Neural progenitor cell (in vitro differentiated cells): ENCODE data around the gene CSK. TPM values are rescaled to one million over a fixed set of nuclear protein-coding genes. Genes with fewer than 3 reads are reported as not detected.

Experiments
- DNase-seq: peaks from one replicate; pipeline ENCODE4 v3.0.0-alpha.2; 2016; ENCODE audit warnings: low spot score
- H2AFZ ChIP-seq: fragments of 200-600 bp; sonication (generic); replicated peaks from 2 replicates; pipeline ENCODE4 v1.6.1; 2016; ENCODE audit warnings: antibody characterized with exemption
- H3F3A ChIP-seq: fragments of 200-600 bp; sonication (generic); 2 replicates; pipeline ENCODE4 v1.6.1; 2016; ENCODE audit warnings: antibody characterized with exemption, low read depth
- H3K27ac ChIP-seq: fragments of 200-600 bp; sonication (generic); 2 replicates; pipeline ENCODE4 v1.5.1; 2016; ENCODE audit warnings: mild to moderate bottlenecking
- H3K27me3 ChIP-seq: fragments of 200-600 bp; sonication (generic); 2 replicates; pipeline ENCODE4 v1.6.1; 2016; ENCODE audit warnings: mild to moderate bottlenecking, moderate library complexity
- H3K36me3 ChIP-seq: fragments of 200-600 bp; sonication (generic); 2 replicates; pipeline ENCODE4 v1.5.1; 2016
- H3K4me1 ChIP-seq: fragments of 200-600 bp; sonication (generic); 2 replicates; pipeline ENCODE4 v1.6.1; 2016; ENCODE audit warnings: mixed run types
- H3K4me2 ChIP-seq: fragments of 200-600 bp; sonication (generic); 2 replicates; pipeline ENCODE4 v1.6.1; 2016
- H3K4me3 ChIP-seq: fragments of 200-600 bp; sonication (generic); 2 replicates; pipeline ENCODE4 v1.5.1; 2016
- H3K79me2 ChIP-seq: fragments of 200-600 bp; sonication (generic); 2 replicates; pipeline ENCODE4 v1.6.1; 2016; ENCODE audit warnings: low read depth
- H3K9ac ChIP-seq: fragments of 200-600 bp; sonication (generic); 2 replicates; pipeline ENCODE4 v1.6.1; 2016
- H3K9me3 ChIP-seq: fragments of 200-600 bp; sonication (generic); 2 replicates; pipeline ENCODE4 v1.5.1; 2016; ENCODE audit warnings: low read depth
- H4K20me1 ChIP-seq: fragments of 200-600 bp; sonication (generic); 2 replicates; pipeline ENCODE4 v1.6.1; 2016; ENCODE audit warnings: low read depth
- H3K27ac Mint-ChIP-seq: 3 replicates; pipeline ENCODE4 v1.8.0; 2021; ENCODE audit warnings: mixed read lengths
- H3K27me3 Mint-ChIP-seq: 2 replicates; pipeline ENCODE4 v1.8.0; 2022; ENCODE audit warnings: low read depth, mild to moderate bottlenecking, inconsistent platforms, moderate library complexity, mixed read lengths; ENCODE audit not compliant: insufficient read depth
- H3K36me3 Mint-ChIP-seq: 3 replicates; pipeline ENCODE4 v1.8.0; 2021; ENCODE audit warnings: mixed read lengths
- H3K4me1 Mint-ChIP-seq: 3 replicates; pipeline ENCODE4 v1.8.0; 2021; ENCODE audit warnings: mixed read lengths
- H3K4me3 Mint-ChIP-seq: 3 replicates; pipeline ENCODE4 v1.8.0; 2021; ENCODE audit warnings: mild to moderate bottlenecking, moderate library complexity, mixed read lengths
- H3K9me3 Mint-ChIP-seq: 3 replicates; pipeline ENCODE4 v1.8.0; 2020; ENCODE audit warnings: mixed read lengths
- CTCF ChIP-seq: fragments of 200-600 bp; sonication (generic); IDR thresholded peaks from 2 replicates; pipeline ENCODE4 v1.5.1; 2017; ENCODE audit warnings: antibody characterized with exemption, mild to moderate bottlenecking
- EZH2 ChIP-seq: fragments of 200-600 bp; sonication (generic); IDR thresholded peaks from 2 replicates; pipeline ENCODE4 v1.6.1; 2017; ENCODE audit warnings: antibody characterized with exemption, mild to moderate bottlenecking, moderate library complexity
- EZH2phosphoT487 ChIP-seq: fragments of 200-600 bp; sonication (generic); IDR thresholded peaks from 2 replicates; pipeline ENCODE4 v1.6.1; 2017; ENCODE audit warnings: antibody characterized with exemption
- total RNA-seq: library from RNA; depleted of rRNA; stranded (reverse); fragments of >200 nt; gene quantifications from 2 replicates; pipeline ENCODE4 v1.2.3, GENCODE V29; 2015; ENCODE audit warnings: low replicate concordance

Gene CSK
- total RNA-seq, 1 donor from 2014 or later: 18.3 TPM

- TF ChIP-seq EZH2: no peak
- TF ChIP-seq CTCF: no peak
- TF ChIP-seq EZH2phosphoT487: no peak
- no peak overlapping the region for H3K27ac Mint-ChIP-seq
- H3K36me3 Mint-ChIP-seq: no peaks in the 10 kb centered on the region
- H3K27me3 Mint-ChIP-seq: peaks cover 15% of the 10 kb centered on the region
- H3K36me3 ChIP-seq: no peaks in the 10 kb centered on the region
- peaks cover under 1% of the 10 kb centered on the region for H3K4me1 ChIP-seq
- no peak overlapping the region for H3K4me3 ChIP-seq
- DNase-seq: no peak
- no peaks in the 10 kb centered on the region for H3F3A ChIP-seq
- no peak overlapping the region for H3K4me3 Mint-ChIP-seq
- H4K20me1 ChIP-seq: no peaks in the 10 kb centered on the region
- H3K9me3 Mint-ChIP-seq: peaks cover 2% of the 10 kb centered on the region
- no peaks in the 10 kb centered on the region for H3K9me3 ChIP-seq
- H3K79me2 ChIP-seq: no peaks in the 10 kb centered on the region
- no peak overlapping the region for H3K4me2 ChIP-seq
- H3K4me1 Mint-ChIP-seq: peaks cover 12% of the 10 kb centered on the region
- no peak overlapping the region for H3K27ac ChIP-seq
- no peaks in the 10 kb centered on the region for H3K27me3 ChIP-seq
- H2AFZ ChIP-seq: no peak overlapping the region
- H3K9ac ChIP-seq: no peak overlapping the region
Observed at GRCh38 chr15:74815121-74815934, 33.4 kb downstream of the CSK start.

- Histone ChIP-seq H3F3A (peaks cover 5% of the 10 kb centered on the region), H3K9ac (no peak overlapping the region), H4K20me1 (no peaks in the 10 kb centered on the region), H3K4me1 (peaks cover 6% of the 10 kb centered on the region), H3K9me3 (no peaks in the 10 kb centered on the region), H3K79me2 (no peaks in the 10 kb centered on the region), H3K4me2 (no peak overlapping the region), H3K36me3 (no peaks in the 10 kb centered on the region), H3K27ac (no peak overlapping the region), H3K4me3 (no peak overlapping the region), H2AFZ (no peak overlapping the region), H3K27me3 (no peaks in the 10 kb centered on the region)
- DNase-seq: no peak
- no peak for TF ChIP-seq EZH2phosphoT487
- Mint-ChIP-seq H3K4me1 (peaks cover 16% of the 10 kb centered on the region), H3K4me3 (no peak overlapping the region), H3K27me3 (peaks cover 15% of the 10 kb centered on the region), H3K36me3 (no peaks in the 10 kb centered on the region), H3K27ac (no peak overlapping the region), H3K9me3 (peaks cover 2% of the 10 kb centered on the region)
Observed at GRCh38 chr15:74815961-74816360, 34.1 kb downstream of the CSK start.

GRCh38 chr15:74816624-74817369 is 34.9 kb downstream of the CSK start:
- no peak for DNase-seq
- Mint-ChIP-seq H3K27ac (peak overlapping the region; percentile 68), H3K36me3 (no peaks in the 10 kb centered on the region), H3K4me3 (no peak overlapping the region), H3K9me3 (peaks cover 2% of the 10 kb centered on the region), H3K4me1 (peaks cover 24% of the 10 kb centered on the region), H3K27me3 (peaks cover 17% of the 10 kb centered on the region)
- no peaks in the 10 kb centered on the region for H3K79me2 ChIP-seq
- H3K4me3 ChIP-seq: no peak overlapping the region
- H3F3A ChIP-seq: peaks cover 14% of the 10 kb centered on the region
- TF ChIP-seq EZH2phosphoT487: no peak
- no peak for TF ChIP-seq EZH2
- TF ChIP-seq CTCF: no peak
- no peak overlapping the region for H3K9ac ChIP-seq
- no peak overlapping the region for H3K4me2 ChIP-seq
- H3K4me1 ChIP-seq: peaks cover 15% of the 10 kb centered on the region
- no peak overlapping the region for H2AFZ ChIP-seq
- H4K20me1 ChIP-seq: peaks cover 7% of the 10 kb centered on the region
- H3K9me3 ChIP-seq: no peaks in the 10 kb centered on the region
- no peaks in the 10 kb centered on the region for H3K27me3 ChIP-seq
- H3K36me3 ChIP-seq: no peaks in the 10 kb centered on the region
- no peak overlapping the region for H3K27ac ChIP-seq

- TF ChIP-seq EZH2 (no peak), EZH2phosphoT487 (no peak), CTCF (no peak)
- H3F3A ChIP-seq: peaks cover 18% of the 10 kb centered on the region
- H3K4me1 Mint-ChIP-seq: peaks cover 29% of the 10 kb centered on the region
- H2AFZ ChIP-seq: no peak overlapping the region
- H3K9me3 Mint-ChIP-seq: peaks cover 2% of the 10 kb centered on the region
- H3K9me3 ChIP-seq: no peaks in the 10 kb centered on the region
- H3K27ac Mint-ChIP-seq: peak overlapping the region; percentile 92
- peaks cover 10% of the 10 kb centered on the region for H4K20me1 ChIP-seq
- H3K4me1 ChIP-seq: peaks cover 20% of the 10 kb centered on the region
- no peak overlapping the region for H3K4me2 ChIP-seq
- DNase-seq: peak; percentile 33
- H3K9ac ChIP-seq: no peak overlapping the region
- no peaks in the 10 kb centered on the region for H3K36me3 Mint-ChIP-seq
- H3K27ac ChIP-seq: no peak overlapping the region
- H3K27me3 Mint-ChIP-seq: peaks cover 20% of the 10 kb centered on the region
- H3K4me3 ChIP-seq: no peak overlapping the region
- H3K36me3 ChIP-seq: no peaks in the 10 kb centered on the region
- H3K4me3 Mint-ChIP-seq: no peak overlapping the region
- H3K27me3 ChIP-seq: no peaks in the 10 kb centered on the region
- H3K79me2 ChIP-seq: no peaks in the 10 kb centered on the region
Observed at GRCh38 chr15:74817370-74817737, 35.5 kb downstream of the CSK start.
